ENCODE data around the gene GTSF1L.

DNA sequence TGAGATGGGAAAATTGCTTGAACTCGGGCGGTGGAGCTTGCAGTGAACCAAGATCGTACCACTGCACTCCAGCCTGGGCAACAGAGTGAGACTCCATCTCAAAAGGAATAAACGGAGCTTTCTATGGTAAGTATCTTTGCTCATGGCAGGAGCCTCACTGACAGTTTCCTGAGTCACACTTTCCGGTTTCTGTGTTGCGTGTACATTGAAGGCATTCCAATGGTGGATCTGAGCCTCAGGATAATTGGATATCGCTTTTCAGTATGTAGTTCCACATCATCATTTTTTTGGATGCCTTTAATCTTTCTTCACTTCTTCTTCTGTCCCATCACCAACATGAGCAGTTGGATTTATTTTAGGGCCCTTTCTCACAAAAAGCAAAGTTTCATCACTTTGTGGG lies 28.6 kb upstream of the GTSF1L start:
- TF ChIP-seq, protein P1, sequence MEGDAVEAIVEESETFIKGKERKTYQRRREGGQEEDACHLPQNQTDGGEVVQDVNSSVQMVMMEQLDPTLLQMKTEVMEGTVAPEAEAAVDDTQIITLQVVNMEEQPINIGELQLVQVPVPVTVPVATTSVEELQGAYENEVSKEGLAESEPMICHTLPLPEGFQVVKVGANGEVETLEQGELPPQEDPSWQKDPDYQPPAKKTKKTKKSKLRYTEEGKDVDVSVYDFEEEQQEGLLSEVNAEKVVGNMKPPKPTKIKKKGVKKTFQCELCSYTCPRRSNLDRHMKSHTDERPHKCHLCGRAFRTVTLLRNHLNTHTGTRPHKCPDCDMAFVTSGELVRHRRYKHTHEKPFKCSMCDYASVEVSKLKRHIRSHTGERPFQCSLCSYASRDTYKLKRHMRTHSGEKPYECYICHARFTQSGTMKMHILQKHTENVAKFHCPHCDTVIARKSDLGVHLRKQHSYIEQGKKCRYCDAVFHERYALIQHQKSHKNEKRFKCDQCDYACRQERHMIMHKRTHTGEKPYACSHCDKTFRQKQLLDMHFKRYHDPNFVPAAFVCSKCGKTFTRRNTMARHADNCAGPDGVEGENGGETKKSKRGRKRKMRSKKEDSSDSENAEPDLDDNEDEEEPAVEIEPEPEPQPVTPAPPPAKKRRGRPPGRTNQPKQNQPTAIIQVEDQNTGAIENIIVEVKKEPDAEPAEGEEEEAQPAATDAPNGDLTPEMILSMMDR (IDR thresholded peaks at IDR 0.05; ENCODE audit: insufficient read depth, low read length) = no peak
- TF ChIP-seq POLR2AphosphoS5 (IDR thresholded peaks at IDR 0.05; ENCODE audit: low read depth) (no peak), GABPA (IDR thresholded peaks at IDR 0.05; ENCODE audit: low read depth) (no peak)
- TF ChIP-seq, protein P2, sequence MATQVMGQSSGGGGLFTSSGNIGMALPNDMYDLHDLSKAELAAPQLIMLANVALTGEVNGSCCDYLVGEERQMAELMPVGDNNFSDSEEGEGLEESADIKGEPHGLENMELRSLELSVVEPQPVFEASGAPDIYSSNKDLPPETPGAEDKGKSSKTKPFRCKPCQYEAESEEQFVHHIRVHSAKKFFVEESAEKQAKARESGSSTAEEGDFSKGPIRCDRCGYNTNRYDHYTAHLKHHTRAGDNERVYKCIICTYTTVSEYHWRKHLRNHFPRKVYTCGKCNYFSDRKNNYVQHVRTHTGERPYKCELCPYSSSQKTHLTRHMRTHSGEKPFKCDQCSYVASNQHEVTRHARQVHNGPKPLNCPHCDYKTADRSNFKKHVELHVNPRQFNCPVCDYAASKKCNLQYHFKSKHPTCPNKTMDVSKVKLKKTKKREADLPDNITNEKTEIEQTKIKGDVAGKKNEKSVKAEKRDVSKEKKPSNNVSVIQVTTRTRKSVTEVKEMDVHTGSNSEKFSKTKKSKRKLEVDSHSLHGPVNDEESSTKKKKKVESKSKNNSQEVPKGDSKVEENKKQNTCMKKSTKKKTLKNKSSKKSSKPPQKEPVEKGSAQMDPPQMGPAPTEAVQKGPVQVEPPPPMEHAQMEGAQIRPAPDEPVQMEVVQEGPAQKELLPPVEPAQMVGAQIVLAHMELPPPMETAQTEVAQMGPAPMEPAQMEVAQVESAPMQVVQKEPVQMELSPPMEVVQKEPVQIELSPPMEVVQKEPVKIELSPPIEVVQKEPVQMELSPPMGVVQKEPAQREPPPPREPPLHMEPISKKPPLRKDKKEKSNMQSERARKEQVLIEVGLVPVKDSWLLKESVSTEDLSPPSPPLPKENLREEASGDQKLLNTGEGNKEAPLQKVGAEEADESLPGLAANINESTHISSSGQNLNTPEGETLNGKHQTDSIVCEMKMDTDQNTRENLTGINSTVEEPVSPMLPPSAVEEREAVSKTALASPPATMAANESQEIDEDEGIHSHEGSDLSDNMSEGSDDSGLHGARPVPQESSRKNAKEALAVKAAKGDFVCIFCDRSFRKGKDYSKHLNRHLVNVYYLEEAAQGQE (IDR thresholded peaks at IDR 0.05; ENCODE audit: insufficient replicate concordance, low read depth) = no peak

Data from HL-60 (cell line).